GM19238 (cell line): ENCODE data around the gene AGPAT2.

Experiments
- DNase-seq: peaks from one replicate; pipeline ENCODE4 v3.0.0; 2011; ENCODE audit warnings: low spot score; ENCODE audit not compliant: insufficient read length

The AGPAT2 gene

GRCh38 chr9:136686794-136687711 lies at the start of gene AGPAT2:
Gene AGPAT2 (minus strand): TSS chr9:136687457. CDS start chr9:136687357, 100 bp downstream.
- peak; percentile 94 for DNase-seq

GRCh38 chr9:136735812-136736480 lies 48.7 kb upstream of the AGPAT2 start:
- no peak for DNase-seq

- no peak for DNase-seq
These were observed 47.7 kb upstream of the AGPAT2 start for GRCh38 chr9:136734837-136735496.

GRCh38 chr9:136733611-136734010 lies 46.4 kb upstream of the AGPAT2 start:
- DNase-seq: no peak

- DNase-seq: no peak
These were observed 45.4 kb upstream of the AGPAT2 start for GRCh38 chr9:136732444-136733178.

GRCh38 chr9:136729926-136730325 lies 42.7 kb upstream of the AGPAT2 start:
- no peak for DNase-seq

GRCh38 chr9:136729144-136729543 lies 41.9 kb upstream of the AGPAT2 start:
- DNase-seq: no peak

- no peak for DNase-seq
These were observed 41.4 kb upstream of the AGPAT2 start for GRCh38 chr9:136728548-136729123.

- peak; percentile 97 for DNase-seq
These were observed 40.9 kb upstream of the AGPAT2 start for GRCh38 chr9:136728080-136728547.

GRCh38 chr9:136726631-136727191 lies 39.5 kb upstream of the AGPAT2 start:
- DNase-seq: peak; percentile 84

- no peak for DNase-seq
These were observed 38.9 kb upstream of the AGPAT2 start for GRCh38 chr9:136726118-136726517.

- no peak for DNase-seq
These were observed 38.4 kb upstream of the AGPAT2 start for GRCh38 chr9:136725612-136726011.

- DNase-seq: no peak
These were observed 37.5 kb upstream of the AGPAT2 start for GRCh38 chr9:136724772-136725171.

- no peak for DNase-seq
These were observed 36.7 kb upstream of the AGPAT2 start for GRCh38 chr9:136723989-136724388.

- DNase-seq: no peak
These were observed 36.2 kb upstream of the AGPAT2 start for GRCh38 chr9:136723362-136723976.

GRCh38 chr9:136722969-136723356 lies 35.7 kb upstream of the AGPAT2 start:
- no peak for DNase-seq

GRCh38 chr9:136722093-136722968 lies 35.1 kb upstream of the AGPAT2 start:
- no peak for DNase-seq

GRCh38 chr9:136721339-136722092 lies 34.3 kb upstream of the AGPAT2 start:
- no peak for DNase-seq
